ENCODE data around the gene TMUB2. TPM values are rescaled to one million over a fixed set of nuclear protein-coding genes. Genes with fewer than 3 reads are reported as not detected.
A peak's percentile ranks its signal among the peaks of the same experiment; 100 is the strongest.

TMUB2 gene
- total RNA-seq, 4 donors from 2014 or later, result 14.6 to 25.5 (median 21.6) TPM

GRCh38 chr17:44214230-44214494 lies 27.4 kb downstream of the TMUB2 start:
- intact Hi-C loops (cut with DNase I), result loop anchor here (5.0 kb wide), 1 partner anchor 108 kb away; the partner anchor contains the start of gene SLC25A39
- Histone ChIP-seq H3K27ac (no peak overlapping the region), H3K4me1 (peaks cover 26 to 67% (median 29%) of the 10 kb centered on the region in 3 donors), H3K36me3 (peaks cover 30 to 86% (median 46%) of the 10 kb centered on the region in 3 donors), H3K27me3 (no peaks in the 10 kb centered on the region), H3K4me3 (no peak overlapping the region), H3K9me3 (no peaks in the 10 kb centered on the region)
- DNase-seq, result no peak
- TF ChIP-seq CTCF (IDR thresholded peaks at IDR 0.05), result no peak
- TF ChIP-seq POLR2A (IDR thresholded peaks at IDR 0.05), result no peak
- WGBS, 2 donors, result 83 to 100% methylated on average over 1 of the region's 1 CpG

- Histone ChIP-seq H3K27ac (no peak overlapping the region), H3K36me3 (peaks cover 27 to 79% (median 39%) of the 10 kb centered on the region in 3 donors), H3K27me3 (no peaks in the 10 kb centered on the region), H3K4me1 (peaks cover 26 to 59% (median 29%) of the 10 kb centered on the region in 3 donors), H3K4me3 (no peak overlapping the region), H3K9me3 (no peaks in the 10 kb centered on the region)
- TF ChIP-seq POLR2A (IDR thresholded peaks at IDR 0.05), result no peak
- TF ChIP-seq CTCF (IDR thresholded peaks at IDR 0.05), result no peak
- DNase-seq, result no peak
- 79 to 100% methylated on average over 2 to 4 of the region's 6 CpGs for WGBS, 2 donors
- intact Hi-C loops (cut with DNase I), result loop anchor here (5.0 kb wide), 1 partner anchor 107 kb away; the partner anchor contains the start of gene SLC25A39
These were observed 28.1 kb downstream of the TMUB2 start for GRCh38 chr17:44214896-44215295.

GRCh38 chr17:44216173-44216572 lies 29.4 kb downstream of the TMUB2 start:
- Histone ChIP-seq H3K27me3 (no peaks in the 10 kb centered on the region), H3K27ac (peak overlapping the region in 1 of 4 donors; percentile 100), H3K9me3 (no peaks in the 10 kb centered on the region), H3K4me3 (no peak overlapping the region), H3K4me1 (peaks cover 16 to 47% (median 20%) of the 10 kb centered on the region in 3 donors), H3K36me3 (peaks cover 27 to 66% (median 33%) of the 10 kb centered on the region in 3 donors)
- intact Hi-C loops (cut with DNase I), result no loop called here
- TF ChIP-seq CTCF (IDR thresholded peaks at IDR 0.05), result no peak
- TF ChIP-seq POLR2A (IDR thresholded peaks at IDR 0.05), result no peak
- no peak for DNase-seq
- WGBS, 2 donors, result 65 to 72% methylated on average over 5 of the region's 5 CpGs

- TF ChIP-seq CTCF (IDR thresholded peaks at IDR 0.05), result no peak
- no peak for TF ChIP-seq POLR2A (IDR thresholded peaks at IDR 0.05)
- Histone ChIP-seq H3K4me3 (no peak overlapping the region), H3K9me3 (no peaks in the 10 kb centered on the region), H3K4me1 (peaks cover 16 to 44% (median 18%) of the 10 kb centered on the region in 3 donors), H3K27me3 (no peaks in the 10 kb centered on the region), H3K36me3 (peaks cover 27 to 61% (median 28%) of the 10 kb centered on the region in 3 donors), H3K27ac (peak overlapping the region in 1 of 4 donors; percentile 100)
- no peak for DNase-seq
- 53 to 60% methylated on average over 4 to 5 of the region's 5 CpGs for WGBS, 2 donors
- intact Hi-C loops (cut with DNase I), result no loop called here
These were observed 29.9 kb downstream of the TMUB2 start for GRCh38 chr17:44216694-44217093.

GRCh38 chr17:44217738-44218343 lies 31.1 kb downstream of the TMUB2 start:
- TF ChIP-seq POLR2A (IDR thresholded peaks at IDR 0.05), result no peak
- TF ChIP-seq CTCF (IDR thresholded peaks at IDR 0.05), result no peak
- H3K36me3 ChIP-seq, result peaks cover 26 to 49% (median 27%) of the 10 kb centered on the region in 3 donors
- no peaks in the 10 kb centered on the region for H3K9me3 ChIP-seq
- H3K4me1 ChIP-seq, result peaks cover 22 to 46% (median 26%) of the 10 kb centered on the region in 3 donors
- H3K27ac ChIP-seq, result peak overlapping the region; percentile 97 to 100 (median 99)
- WGBS, 2 donors, result 0 to 3% methylated on average over 3 to 6 of the region's 10 CpGs
- intact Hi-C loops (cut with DNase I), result no loop called here
- peak overlapping the region; percentile 92 to 99 (median 99) for H3K4me3 ChIP-seq
- DNase-seq, result no peak
- H3K27me3 ChIP-seq, result no peaks in the 10 kb centered on the region
